Neural cell (in vitro differentiated cells): ENCODE results near the gene STK32A. TPM values are rescaled to one million over a fixed set of nuclear protein-coding genes. Genes with fewer than 3 reads are reported as not detected.

Source experiments
- H2AFZ ChIP-seq: fragments of 200-600, 300-800 bp; sonication (generic), shearing (Covaris generic); 2 replicates; pipeline ENCODE4 v1.6.0; 2014; ENCODE audit warnings: low read depth, mild to moderate bottlenecking, antibody characterized with exemption, low read length, moderate library complexity
- H3F3A ChIP-seq: fragments of 200-600 bp; shearing (Covaris generic); 2 replicates; pipeline ENCODE4 v1.6.1; 2016; ENCODE audit warnings: mild to moderate bottlenecking, moderate library complexity, mixed read lengths, antibody characterized with exemption, low read length; ENCODE audit not compliant: insufficient read depth, poor library complexity, severe bottlenecking
- H3K27ac ChIP-seq: fragments of 200-600, 300-800 bp; sonication (generic), shearing (Covaris generic); 2 replicates; pipeline ENCODE4 v1.5.1; 2014; ENCODE audit warnings: mild to moderate bottlenecking, low read length, moderate library complexity
- H3K27me3 ChIP-seq: fragments of 300-800, 200-600 bp; sonication (generic), shearing (Covaris generic); 2 replicates; pipeline ENCODE4 v1.6.0; 2014; ENCODE audit warnings: mild to moderate bottlenecking, low read depth, low read length, moderate library complexity; ENCODE audit not compliant: insufficient read depth
- H3K36me3 ChIP-seq: fragments of 300-800, 200-600 bp; sonication (generic), shearing (Covaris generic); 2 replicates; pipeline ENCODE4 v1.5.1; 2014; ENCODE audit warnings: mild to moderate bottlenecking, antibody characterized with exemption, low read length, moderate library complexity; ENCODE audit not compliant: insufficient read depth
- H3K4me2 ChIP-seq: fragments of 300-800, 200-600 bp; sonication (generic), shearing (Covaris generic); 2 replicates; pipeline ENCODE4 v1.6.0; 2014; ENCODE audit warnings: mild to moderate bottlenecking, low read length
- H3K4me3 ChIP-seq: fragments of 300-800, 200-600 bp; sonication (generic), shearing (Covaris generic); 2 replicates; pipeline ENCODE4 v1.5.1; 2014; ENCODE audit warnings: mild to moderate bottlenecking, low read length, moderate library complexity
- H3K79me2 ChIP-seq: fragments of 200-600 bp; shearing (Covaris generic); replicated peaks from 2 replicates; pipeline ENCODE4 v1.6.0; 2014; ENCODE audit warnings: mild to moderate bottlenecking, low read length, moderate library complexity; ENCODE audit not compliant: insufficient read depth
- H3K9ac ChIP-seq: fragments of 300-800, 200-600 bp; sonication (generic), shearing (Covaris generic); 2 replicates; pipeline ENCODE4 v1.6.1; 2016; ENCODE audit warnings: mild to moderate bottlenecking, low read length, mixed read lengths
- H3K9me2 ChIP-seq: fragments of 200-600 bp; shearing (Covaris generic); 2 replicates; pipeline ENCODE4 v1.6.1; 2016; ENCODE audit warnings: mild to moderate bottlenecking, low read length, mixed read lengths; ENCODE audit not compliant: insufficient read depth
- H3K9me3 ChIP-seq: fragments of 200-600, 300-800 bp; sonication (generic), shearing (Covaris generic); 2 replicates; pipeline ENCODE4 v1.6.1; 2016; ENCODE audit warnings: mild to moderate bottlenecking, mixed run types, low read length, moderate library complexity, mixed read lengths
- H4K20me1 ChIP-seq: fragments of 200-600 bp; shearing (Covaris generic); 2 replicates; pipeline ENCODE4 v1.6.1; 2016; ENCODE audit warnings: mild to moderate bottlenecking, mixed run types; ENCODE audit not compliant: insufficient read depth
- EP300 ChIP-seq: fragments of 450-650 bp; conservative IDR thresholded peaks from 2 replicates; pipeline ENCODE4 v1.6.1; 2014; ENCODE audit warnings: antibody characterized with exemption, mild to moderate bottlenecking, moderate library complexity; ENCODE audit not compliant: poor library complexity, severe bottlenecking
- EZH2 ChIP-seq: fragments of 200-600, 300-800 bp; shearing (Covaris generic), sonication (generic); IDR thresholded peaks from 2 replicates; pipeline ENCODE4 v1.6.1; 2014; ENCODE audit warnings: antibody characterized with exemption, low read length, borderline replicate concordance, mild to moderate bottlenecking; ENCODE audit not compliant: insufficient read depth, poor library complexity, severe bottlenecking
- MXI1 ChIP-seq: fragments of 450-650 bp; conservative IDR thresholded peaks from 2 replicates; pipeline ENCODE4 v1.6.1; 2014; ENCODE audit warnings: antibody characterized with exemption, mild to moderate bottlenecking; ENCODE audit not compliant: poor library complexity, severe bottlenecking
- POLR2AphosphoS5 ChIP-seq: IDR thresholded peaks from 2 replicates; pipeline ENCODE4 v1.6.1; 2012
- RAD21 ChIP-seq: fragments of 450-650 bp; conservative IDR thresholded peaks from 2 replicates; pipeline ENCODE4 v1.6.1; 2014; ENCODE audit warnings: antibody characterized with exemption, mild to moderate bottlenecking, moderate library complexity
- SMC3 ChIP-seq: fragments of 450-650 bp; conservative IDR thresholded peaks from 2 replicates; pipeline ENCODE4 v1.6.1; 2014; ENCODE audit warnings: antibody characterized with exemption, mild to moderate bottlenecking, moderate library complexity; ENCODE audit not compliant: poor library complexity
- TAF1 ChIP-seq: IDR thresholded peaks from 2 replicates; pipeline ENCODE4 v1.6.1; 2012; ENCODE audit warnings: low read depth
- polyA plus RNA-seq: library from polyadenylated mRNA; depleted of rRNA; stranded (reverse); fragments of >200 nt; gene quantifications from 2 replicates; pipeline ENCODE4 v1.2.3, GENCODE V29; 2014
- TF ChIP-seq, protein P1 (sequence below): fragments of 450-650 bp; IDR thresholded peaks from 2 replicates; pipeline ENCODE4 v1.5.1; 2014; ENCODE audit warnings: antibody characterized with exemption, mild to moderate bottlenecking, moderate library complexity; ENCODE audit not compliant: poor library complexity, severe bottlenecking
- TF ChIP-seq, protein P2 (sequence below): IDR thresholded peaks from 2 replicates; pipeline ENCODE4 v1.6.1; 2012; ENCODE audit warnings: borderline replicate concordance

The STK32A gene
- polyA plus RNA-seq, 1 donor from 2014 or later: 23.1 TPM

DNA sequence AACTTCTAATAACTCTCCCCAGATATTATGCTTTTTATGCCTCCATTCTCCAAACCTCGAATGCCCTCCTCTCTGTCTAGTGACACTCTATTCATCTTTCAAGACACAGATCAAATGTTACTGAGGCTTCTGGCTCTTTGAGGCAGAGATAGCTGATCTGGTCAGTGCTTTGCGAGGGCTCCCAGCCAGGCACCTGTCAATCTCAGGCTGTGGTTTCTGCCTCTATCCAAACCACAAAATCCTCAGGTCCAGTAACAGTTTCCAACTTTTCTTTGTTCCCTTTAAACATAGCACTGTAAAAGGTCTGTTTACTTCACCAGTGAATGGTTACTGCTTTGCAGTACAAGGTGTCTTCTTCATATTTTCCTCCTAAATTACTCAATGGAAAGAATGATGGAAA, 11.5 kb upstream of the STK32A start:
- H3K4me3 ChIP-seq: no peak overlapping the region
- H3K79me2 ChIP-seq: no peaks in the 10 kb centered on the region
- H3K9ac ChIP-seq: no peak overlapping the region
- H3F3A ChIP-seq: no peaks in the 10 kb centered on the region
- no peaks in the 10 kb centered on the region for H4K20me1 ChIP-seq
- H3K27ac ChIP-seq: no peak overlapping the region
- TF ChIP-seq TAF1: no peak
- no peak for TF ChIP-seq POLR2AphosphoS5
- TF ChIP-seq EZH2: no peak
- TF ChIP-seq, protein P1, sequence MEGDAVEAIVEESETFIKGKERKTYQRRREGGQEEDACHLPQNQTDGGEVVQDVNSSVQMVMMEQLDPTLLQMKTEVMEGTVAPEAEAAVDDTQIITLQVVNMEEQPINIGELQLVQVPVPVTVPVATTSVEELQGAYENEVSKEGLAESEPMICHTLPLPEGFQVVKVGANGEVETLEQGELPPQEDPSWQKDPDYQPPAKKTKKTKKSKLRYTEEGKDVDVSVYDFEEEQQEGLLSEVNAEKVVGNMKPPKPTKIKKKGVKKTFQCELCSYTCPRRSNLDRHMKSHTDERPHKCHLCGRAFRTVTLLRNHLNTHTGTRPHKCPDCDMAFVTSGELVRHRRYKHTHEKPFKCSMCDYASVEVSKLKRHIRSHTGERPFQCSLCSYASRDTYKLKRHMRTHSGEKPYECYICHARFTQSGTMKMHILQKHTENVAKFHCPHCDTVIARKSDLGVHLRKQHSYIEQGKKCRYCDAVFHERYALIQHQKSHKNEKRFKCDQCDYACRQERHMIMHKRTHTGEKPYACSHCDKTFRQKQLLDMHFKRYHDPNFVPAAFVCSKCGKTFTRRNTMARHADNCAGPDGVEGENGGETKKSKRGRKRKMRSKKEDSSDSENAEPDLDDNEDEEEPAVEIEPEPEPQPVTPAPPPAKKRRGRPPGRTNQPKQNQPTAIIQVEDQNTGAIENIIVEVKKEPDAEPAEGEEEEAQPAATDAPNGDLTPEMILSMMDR: no peak
- TF ChIP-seq EP300: no peak
- TF ChIP-seq MXI1: no peak
- no peak for TF ChIP-seq RAD21
- TF ChIP-seq, protein P2, sequence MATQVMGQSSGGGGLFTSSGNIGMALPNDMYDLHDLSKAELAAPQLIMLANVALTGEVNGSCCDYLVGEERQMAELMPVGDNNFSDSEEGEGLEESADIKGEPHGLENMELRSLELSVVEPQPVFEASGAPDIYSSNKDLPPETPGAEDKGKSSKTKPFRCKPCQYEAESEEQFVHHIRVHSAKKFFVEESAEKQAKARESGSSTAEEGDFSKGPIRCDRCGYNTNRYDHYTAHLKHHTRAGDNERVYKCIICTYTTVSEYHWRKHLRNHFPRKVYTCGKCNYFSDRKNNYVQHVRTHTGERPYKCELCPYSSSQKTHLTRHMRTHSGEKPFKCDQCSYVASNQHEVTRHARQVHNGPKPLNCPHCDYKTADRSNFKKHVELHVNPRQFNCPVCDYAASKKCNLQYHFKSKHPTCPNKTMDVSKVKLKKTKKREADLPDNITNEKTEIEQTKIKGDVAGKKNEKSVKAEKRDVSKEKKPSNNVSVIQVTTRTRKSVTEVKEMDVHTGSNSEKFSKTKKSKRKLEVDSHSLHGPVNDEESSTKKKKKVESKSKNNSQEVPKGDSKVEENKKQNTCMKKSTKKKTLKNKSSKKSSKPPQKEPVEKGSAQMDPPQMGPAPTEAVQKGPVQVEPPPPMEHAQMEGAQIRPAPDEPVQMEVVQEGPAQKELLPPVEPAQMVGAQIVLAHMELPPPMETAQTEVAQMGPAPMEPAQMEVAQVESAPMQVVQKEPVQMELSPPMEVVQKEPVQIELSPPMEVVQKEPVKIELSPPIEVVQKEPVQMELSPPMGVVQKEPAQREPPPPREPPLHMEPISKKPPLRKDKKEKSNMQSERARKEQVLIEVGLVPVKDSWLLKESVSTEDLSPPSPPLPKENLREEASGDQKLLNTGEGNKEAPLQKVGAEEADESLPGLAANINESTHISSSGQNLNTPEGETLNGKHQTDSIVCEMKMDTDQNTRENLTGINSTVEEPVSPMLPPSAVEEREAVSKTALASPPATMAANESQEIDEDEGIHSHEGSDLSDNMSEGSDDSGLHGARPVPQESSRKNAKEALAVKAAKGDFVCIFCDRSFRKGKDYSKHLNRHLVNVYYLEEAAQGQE: no peak
- no peak for TF ChIP-seq SMC3
- no peaks in the 10 kb centered on the region for H3K27me3 ChIP-seq
- no peak overlapping the region for H3K4me2 ChIP-seq
- H3K9me3 ChIP-seq: no peaks in the 10 kb centered on the region
- H2AFZ ChIP-seq: no peak overlapping the region
- no peaks in the 10 kb centered on the region for H3K36me3 ChIP-seq
- no peaks in the 10 kb centered on the region for H3K9me2 ChIP-seq

DNA sequence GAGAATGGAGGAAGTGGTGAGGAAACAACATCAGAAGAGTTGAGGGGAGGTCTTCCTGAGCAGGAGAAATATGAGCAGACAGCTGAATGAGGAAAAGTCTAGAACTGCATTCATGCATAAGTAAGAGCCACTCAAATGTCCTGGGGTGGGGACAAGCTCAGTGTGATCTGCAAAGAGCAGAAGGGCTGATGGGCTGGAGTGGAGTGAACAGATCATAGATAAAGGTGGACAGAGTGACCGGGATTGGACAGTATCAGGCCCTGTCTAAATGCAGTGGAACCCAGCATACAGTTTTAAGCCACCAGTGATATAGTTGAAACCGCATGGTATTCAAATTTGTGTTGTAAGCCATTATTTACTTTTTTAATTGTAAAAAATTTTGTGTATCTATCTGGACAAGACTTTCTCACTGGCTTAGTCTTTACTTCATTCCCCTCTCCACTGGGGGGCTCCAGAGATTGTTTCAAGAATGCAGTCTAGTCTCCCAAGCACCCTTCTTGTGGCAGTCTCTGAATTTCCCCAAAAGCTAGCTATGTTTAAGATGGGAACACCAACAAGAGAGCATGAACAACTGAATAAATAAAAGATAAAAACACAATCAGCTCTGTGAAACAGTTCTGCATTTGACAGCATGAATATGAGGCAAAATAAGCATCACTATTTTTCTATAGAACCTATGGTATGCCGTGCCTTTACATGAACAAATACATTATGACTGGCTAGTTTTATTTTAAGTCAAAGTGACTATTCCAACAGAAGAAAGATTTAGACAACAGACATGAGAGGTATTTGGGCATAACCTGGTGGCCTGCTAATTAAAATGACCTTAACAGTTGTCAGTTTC, 10.7 kb upstream of the STK32A start:
- no peak overlapping the region for H3K27ac ChIP-seq
- no peaks in the 10 kb centered on the region for H3K36me3 ChIP-seq
- H3F3A ChIP-seq: no peaks in the 10 kb centered on the region
- no peaks in the 10 kb centered on the region for H3K79me2 ChIP-seq
- H4K20me1 ChIP-seq: no peaks in the 10 kb centered on the region
- no peak overlapping the region for H3K4me2 ChIP-seq
- H3K9me3 ChIP-seq: no peaks in the 10 kb centered on the region
- H3K4me3 ChIP-seq: no peak overlapping the region
- TF ChIP-seq MXI1: no peak
- TF ChIP-seq POLR2AphosphoS5: no peak
- TF ChIP-seq SMC3: peak; percentile 75
- TF ChIP-seq RAD21: peak; percentile 68
- TF ChIP-seq, protein P1: peak; percentile 64
- H2AFZ ChIP-seq: no peak overlapping the region
- H3K9me2 ChIP-seq: no peaks in the 10 kb centered on the region
- H3K27me3 ChIP-seq: no peaks in the 10 kb centered on the region
- no peak overlapping the region for H3K9ac ChIP-seq
